Activated CD4-positive, CD25-positive, alpha-beta regulatory T cell (primary cell): ENCODE results near the gene IFNAR2.

Experiments used
- DNase-seq, 4 experiments: peaks; one replicate each; lab custom pipeline; 2025; lab: John Stamatoyannopoulos, UW

The IFNAR2 gene

DNA sequence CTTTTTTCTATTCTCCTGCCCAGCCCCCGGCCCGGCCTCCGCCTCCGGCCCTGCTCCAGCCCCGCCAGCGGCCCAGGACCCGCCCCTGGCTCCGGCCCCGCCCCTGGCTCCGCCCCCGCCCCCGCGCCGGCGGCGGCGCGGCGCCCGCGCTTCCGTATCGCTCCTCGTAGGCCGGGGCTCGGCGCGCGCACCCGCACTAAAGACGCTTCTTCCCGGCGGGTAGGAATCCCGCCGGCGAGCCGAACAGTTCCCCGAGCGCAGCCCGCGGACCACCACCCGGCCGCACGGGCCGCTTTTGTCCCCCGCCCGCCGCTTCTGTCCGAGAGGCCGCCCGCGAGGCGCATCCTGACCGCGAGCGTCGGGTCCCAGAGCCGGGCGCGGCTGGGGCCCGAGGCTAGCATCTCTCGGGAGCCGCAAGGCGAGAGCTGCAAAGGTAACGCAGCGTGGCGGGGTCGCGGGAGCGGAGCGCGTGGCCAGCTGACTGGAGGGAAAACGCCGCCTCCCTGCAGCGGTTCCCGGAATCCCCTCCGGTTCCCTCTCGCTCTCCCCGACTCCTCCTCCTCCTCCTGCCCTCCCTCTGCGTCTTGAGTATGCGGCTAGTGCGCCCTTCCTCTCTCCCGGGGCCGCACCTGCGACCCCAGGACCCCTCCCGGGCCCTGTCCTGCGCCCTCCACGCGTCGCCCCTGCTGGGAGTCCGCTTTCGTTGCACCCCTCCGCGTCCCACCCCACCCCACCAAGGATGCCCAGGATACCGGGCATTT, at the start of gene IFNAR2:
Gene IFNAR2 (plus strand): TSS at position 155 of the 761 bp plus-strand sequence. CDS start 11,985 bp downstream, outside the sequence.
- peak; percentile 38 to 63 (median 54) for DNase-seq

DNA sequence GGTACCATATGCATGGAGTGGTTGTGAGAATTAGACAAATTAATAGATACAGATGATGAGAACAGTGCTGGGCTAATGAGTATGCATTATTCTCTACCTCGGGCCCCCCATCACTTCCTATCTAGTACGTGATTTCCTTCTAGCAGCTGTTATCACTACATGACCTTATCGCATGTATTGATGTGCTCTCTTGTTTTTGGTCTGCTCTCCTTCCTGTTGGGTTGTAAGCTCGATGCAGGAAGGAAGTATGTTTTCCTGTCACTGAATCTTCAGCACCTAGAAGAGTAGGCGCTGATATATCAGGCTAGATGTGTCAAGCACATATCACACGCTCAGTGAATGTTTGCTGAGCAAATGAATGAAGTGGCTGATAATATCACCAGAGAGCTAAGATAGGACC, 43.9 kb upstream of the IFNAR2 start:
- peak in 1 of 4 experiments; percentile 8 for DNase-seq

DNA sequence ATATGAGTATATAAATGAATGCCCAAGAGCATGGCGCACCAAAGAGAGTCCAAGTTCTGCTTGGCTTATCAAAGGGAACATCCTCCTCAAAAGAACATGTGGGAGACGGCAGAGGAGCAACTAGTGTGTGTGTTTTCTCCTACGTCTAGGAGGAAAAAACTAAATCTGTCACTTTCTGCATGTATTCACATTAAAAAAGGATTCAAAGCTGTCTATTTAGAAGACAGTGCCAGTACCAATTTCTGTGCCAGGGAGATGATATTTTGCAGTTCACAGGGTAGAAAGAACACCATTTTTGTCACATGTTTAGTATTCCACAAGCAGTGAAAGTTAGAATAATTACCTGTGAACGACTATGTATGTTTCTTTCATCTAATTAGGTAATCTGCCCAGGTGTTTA, 42.5 kb upstream of the IFNAR2 start:
- DNase-seq: no peak

DNA sequence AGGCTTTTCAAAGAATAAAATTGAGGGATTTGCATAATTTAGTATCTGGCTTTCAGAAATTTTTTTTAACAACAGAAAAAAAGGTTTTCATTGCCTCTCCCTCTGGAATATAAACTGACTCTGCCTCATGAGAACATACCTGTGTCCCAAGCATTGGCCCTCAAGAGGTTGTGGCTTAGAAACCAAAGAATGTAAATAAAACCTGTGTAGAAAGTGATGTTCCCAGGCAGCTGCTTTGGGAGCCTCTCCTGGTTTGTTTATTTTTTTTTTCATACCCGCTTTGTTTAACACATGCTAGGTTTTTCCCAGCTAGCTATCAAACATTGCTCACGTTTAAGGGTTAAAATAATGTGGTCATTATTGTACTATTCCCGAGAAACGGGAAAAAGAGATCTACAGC, 40.5 kb upstream of the IFNAR2 start:
- no peak for DNase-seq

DNA sequence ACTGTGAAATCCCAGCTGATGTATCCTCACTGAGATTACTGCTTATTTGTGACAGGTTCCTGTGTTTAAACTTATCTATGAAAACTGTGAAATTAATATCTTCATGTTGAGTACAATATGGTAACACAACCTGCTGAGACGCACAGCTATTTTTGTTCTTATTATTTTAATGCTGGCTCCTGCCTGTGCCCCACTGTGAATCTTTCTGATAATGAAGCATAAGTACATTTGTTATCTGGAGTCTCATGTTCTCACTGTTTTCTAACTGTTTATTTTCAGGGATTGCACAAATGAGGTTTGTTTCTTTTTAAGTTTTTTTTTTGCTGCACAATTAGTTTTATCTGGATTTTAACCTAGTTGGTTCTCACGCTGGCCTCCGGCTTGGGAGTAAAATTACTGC, 39.9 kb upstream of the IFNAR2 start:
- no peak for DNase-seq

DNA sequence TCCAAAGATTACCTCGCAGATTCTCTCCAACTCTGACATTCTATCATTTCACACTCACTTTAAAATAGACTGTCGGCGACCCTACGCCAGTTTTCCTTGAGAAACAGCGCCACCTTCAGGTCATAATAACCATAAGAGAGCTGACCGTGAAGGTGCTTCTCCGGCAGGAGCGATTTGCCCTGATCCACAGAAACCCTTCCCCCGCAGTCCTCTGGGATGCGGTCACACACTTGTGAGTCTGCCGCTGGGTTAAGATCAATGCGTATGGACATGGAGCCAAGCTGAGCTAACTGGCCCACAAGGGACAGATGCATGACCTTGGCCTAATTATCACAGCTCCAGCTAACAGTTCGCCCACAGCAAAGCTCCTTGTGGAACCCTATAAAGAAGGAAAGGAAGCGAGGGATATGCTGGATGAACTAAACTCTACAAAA, 32.8 kb upstream of the IFNAR2 start:
- DNase-seq: peak in 3 of 4 experiments; percentile 10 to 32 (median 28)

DNA sequence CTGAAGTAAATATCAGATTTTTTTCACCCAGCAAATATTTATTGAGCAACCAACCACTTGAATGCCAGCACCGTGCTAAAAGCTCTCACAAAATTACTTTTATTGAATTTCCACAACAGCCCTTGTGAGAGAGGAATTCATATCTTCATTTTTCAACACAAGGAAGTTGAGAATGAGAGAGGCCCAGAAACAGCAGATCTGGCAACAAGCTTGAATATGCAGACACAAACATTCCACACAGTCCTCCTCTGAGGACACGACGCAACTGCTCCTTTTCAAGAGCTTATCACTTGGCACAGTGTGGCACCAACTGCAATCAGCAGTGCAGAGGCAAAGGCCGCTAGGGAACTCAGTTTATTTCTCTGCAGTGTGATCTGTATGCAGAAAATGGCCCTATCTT, 32.2 kb upstream of the IFNAR2 start:
- no peak for DNase-seq

DNA sequence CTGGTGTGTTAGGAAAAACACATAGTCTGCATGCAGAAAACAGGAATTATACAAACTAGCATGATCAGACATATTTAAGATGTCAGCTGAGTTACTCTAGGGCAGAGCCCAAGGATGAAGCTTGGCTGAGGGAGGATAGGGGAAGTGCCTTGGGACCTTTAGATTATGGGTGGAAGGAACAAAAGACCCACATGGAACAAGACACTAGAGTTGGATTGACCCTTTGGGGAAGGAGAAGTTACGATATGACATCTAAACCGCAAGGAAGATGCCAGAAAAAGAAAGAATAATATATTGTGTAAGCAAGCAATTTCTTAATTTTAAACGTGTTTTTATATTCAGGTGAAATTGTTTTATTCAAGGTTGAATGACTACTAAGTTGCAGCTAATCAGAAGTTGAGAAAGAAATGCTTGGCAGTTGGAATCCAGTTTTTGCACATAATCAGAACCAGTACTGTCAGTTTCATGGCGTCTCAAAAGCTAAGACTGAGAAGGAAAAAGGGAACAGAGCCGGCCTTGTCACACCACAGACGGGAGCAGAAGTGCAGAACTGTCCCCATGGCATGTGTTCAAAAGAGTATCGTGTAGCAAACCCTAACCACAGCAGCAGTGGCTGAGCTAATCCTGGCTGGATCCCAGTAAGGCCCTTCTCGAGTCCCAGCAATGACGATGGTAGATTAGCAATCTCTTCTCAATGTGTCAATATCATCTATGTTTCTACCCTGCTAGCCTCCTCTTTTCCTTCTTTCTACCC, 31.2 kb upstream of the IFNAR2 start:
- no peak for DNase-seq

DNA sequence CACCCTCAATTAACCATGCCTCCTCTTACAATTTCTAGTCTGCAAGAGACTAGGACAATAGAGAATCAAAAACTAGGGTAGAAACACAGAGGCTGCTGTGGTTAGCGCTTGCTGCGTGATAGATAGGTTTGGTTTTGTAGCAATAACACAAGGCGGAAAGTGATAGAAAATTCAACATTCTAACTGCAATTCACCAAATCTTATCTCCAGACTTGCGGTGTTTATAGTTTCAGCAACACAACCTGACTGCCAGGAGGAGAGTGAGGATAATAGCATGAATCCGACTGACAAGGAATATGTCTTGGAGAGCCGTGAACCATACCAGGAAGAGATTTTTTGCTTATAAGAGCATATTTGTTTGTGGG, 30.7 kb upstream of the IFNAR2 start:
- no peak for DNase-seq

DNA sequence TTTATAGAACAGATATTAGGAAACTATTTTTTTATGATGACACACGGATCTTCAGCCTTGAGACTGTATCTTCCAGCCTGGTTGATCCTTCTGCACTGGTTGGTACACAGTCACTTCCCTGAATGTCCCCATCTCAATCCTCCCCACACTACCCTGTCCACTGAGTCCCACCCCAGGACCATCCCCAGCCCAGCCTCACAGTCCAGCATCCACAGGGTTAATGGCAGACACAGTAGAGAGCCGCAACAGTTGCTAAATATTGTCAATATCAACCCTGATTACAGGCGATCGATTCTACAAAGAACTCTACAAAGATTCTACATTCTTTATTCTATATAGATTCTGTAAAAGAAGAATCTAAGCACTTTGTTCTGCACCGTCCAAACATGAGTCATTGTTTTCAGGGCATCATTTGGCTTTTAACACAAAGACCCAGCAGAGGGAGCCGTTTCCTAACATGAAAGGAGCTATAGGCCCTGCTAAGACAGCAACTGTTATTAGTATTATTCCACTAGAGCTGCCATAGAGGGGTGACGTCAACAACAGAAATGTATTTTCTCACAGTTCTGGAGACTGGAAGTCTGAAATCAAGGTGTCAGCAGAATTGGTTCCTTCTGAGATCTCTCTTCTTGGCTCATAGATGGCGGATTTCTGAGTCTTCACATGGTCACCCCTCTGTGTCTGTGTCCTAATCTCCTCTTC, 30.1 kb upstream of the IFNAR2 start:
- peak; percentile 48 to 67 (median 60) for DNase-seq

DNA sequence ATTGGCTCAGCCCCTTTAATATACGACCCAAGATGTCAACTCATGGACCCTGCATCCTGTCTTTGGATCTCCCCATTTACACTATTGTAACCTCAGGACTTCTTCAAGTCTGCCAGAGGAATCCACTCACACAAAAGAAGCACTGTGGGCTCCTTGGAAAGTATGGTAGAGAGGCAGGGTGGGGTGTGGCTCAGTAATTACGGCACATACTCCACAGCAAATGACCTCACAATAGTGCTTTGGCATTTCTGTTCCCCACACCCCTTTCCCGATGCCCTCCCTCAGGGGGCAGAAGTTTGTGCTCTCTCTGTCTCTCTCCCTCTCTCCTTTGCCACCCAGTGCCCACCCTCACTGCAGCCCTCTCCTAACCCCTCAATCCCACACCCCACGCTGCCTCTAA, 27.8 kb upstream of the IFNAR2 start:
- DNase-seq: no peak

DNA sequence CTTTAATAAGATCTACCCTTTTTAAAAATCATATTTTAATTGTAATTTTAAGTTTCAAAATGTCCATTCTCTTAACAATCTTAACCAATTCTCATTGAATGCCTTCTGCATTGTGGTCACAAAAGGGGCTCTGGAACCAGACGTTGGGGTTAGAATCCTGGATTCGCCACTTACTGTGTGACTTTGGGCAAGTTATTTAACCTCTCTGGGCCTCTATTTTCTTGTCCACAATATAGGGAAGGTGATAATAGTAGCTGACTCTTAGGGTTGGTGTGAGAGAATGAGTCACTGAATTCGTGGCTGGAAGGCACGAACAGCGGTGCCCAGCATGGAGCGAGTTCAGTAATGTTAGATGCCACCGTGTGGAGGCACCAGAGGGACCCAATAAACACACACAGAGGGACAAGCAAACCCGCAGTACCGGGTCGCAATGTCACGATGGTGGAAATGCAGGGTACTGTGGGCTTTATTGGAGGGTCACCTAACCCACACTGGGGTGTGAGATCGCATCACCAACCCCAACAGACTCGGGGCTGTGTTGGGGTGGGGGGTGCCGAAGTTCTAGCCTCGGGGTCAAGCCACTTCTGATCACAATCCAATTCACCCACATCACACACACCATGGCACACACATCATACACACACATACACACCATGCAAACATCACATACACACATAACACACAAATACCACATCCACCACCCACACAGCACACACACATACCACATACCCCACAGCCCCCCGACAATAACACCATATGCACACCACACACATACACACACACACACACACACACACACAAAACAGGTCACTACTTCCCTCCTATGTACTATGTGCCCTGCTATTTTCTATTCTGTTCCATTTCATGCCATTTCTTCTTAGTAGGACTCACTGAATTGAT, 27.0 kb upstream of the IFNAR2 start:
- no peak for DNase-seq

DNA sequence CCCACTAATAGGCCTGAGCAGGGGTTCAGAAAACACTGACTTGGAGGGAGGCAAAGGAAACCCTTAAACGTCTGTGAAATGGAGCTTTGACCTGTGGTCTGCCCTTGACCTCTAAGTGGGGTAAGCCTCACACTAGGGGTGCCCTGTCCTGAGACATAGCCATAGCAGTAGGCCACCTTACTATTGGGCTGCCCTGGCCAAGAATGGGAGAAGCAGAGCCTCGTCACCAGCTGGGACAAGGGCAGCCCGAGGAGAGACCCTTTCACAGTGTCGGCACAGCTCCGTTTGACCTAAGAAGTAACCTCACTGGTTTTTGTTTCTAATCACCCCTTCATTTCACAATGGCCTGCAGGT, 26.4 kb upstream of the IFNAR2 start:
- DNase-seq: no peak

DNA sequence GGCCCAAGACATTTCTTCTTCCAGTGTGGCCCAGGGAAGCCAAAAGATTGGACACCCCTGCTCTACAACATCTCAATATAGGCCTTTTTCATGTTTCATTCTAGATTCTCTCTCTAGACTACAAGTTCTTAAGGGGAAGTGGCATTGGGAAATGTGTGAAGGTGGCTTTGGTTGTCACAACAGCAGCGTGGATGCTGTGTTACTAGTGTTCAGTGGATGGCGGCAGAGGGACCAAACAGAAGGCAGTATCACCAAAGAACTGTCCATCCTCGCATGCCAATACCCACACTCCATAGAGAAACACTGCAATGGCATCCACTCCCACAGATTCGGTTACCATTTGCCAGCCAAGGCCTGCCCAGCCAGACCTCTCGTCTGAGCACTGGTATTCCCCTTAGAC, 24.3 kb upstream of the IFNAR2 start:
- no peak for DNase-seq

DNA sequence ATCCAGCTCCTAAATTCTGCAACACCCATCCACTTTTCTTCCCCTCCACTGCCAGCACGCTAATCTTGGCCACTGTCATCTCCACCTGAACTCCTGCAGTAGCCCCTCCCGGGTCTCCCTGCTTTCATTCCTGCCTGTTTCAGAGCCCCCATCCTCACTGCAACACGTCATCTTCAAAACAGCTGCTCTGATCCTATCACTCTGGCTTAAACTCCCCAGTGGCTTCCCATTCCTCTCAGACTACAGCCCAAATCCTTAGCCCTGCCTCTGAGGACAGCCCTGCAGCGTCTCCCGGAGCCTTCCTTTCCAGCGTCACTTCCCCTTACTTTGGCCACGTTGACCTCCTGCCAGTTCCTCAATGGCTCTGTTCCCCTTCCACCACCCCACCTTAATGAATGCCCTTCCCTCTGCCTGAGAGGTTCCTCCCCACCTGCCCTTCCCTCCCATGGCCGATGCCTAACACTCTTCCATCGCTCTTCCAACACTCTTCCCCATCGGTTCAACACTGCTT, 22.9 kb upstream of the IFNAR2 start:
- no peak for DNase-seq

DNA sequence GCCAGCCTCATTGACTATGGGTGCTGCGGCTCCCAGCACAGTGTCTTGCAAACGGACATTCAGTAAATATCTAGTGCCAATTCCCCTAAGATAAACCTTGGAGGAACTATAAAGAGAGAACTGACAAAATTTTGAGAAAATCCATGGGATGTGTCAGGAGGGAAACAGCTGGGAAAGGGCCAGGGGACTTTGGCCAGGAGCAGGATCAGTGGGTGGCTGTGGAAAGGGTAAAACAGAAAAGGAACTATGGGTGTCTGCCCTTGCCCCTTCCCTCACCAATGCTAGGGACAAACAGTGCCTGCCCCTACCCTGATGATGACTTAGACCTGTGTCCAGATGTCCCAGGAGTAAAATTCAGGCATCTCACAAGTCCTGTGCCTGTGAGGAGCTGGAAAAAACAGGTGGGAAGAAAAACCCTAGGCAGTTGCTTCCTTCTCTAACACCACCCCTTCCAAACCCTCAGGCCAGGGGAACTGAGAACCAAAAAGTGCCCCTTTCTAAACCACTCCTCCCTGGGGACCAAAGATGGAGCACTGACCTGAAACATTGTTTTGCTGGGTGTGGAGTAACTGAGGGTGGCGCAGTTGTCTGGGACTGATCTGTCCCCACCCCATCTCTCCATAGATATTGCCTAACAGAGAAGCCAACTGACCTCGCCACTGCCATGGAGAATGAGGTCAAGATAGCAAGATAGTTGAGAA, 22.1 kb upstream of the IFNAR2 start:
- no peak for DNase-seq

DNA sequence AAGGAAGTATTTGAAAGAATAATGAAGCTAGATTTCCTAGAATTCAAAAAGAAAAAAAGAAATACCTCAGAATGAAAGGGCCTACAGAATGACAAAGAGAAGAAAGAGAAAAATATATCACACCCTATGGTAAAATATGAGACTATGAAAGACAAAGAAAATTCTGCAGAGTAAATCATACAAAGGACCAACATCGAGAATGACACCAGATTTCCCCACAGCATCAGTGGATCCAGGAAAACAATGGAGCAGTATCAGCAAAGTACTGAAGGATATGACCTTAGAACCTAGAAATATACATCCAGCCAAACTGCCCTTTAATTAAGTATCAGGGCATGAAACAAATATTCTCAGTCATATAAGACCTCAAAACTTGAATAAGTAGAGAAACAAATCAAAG, 21.2 kb upstream of the IFNAR2 start:
- DNase-seq: no peak

DNA sequence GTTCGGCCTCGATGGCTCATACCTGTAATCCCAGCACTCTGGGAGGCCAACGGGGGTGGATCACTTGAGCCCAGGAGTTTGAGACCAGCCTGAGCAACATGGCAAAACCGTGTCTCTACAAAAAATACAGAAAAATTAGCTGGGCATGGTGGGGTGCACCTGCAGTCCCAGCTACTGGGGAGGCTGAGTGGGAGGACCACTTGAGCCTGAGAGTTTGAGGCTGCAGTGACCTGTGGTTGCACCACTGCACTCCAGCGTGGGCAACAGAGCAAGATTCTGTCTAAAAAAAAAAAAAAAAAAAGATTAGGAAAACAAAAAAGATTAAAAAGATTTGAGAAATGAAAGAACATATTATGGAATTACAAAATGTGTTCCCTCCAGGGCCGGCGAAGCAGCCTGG, 18.4 kb upstream of the IFNAR2 start:
- no peak for DNase-seq

DNA sequence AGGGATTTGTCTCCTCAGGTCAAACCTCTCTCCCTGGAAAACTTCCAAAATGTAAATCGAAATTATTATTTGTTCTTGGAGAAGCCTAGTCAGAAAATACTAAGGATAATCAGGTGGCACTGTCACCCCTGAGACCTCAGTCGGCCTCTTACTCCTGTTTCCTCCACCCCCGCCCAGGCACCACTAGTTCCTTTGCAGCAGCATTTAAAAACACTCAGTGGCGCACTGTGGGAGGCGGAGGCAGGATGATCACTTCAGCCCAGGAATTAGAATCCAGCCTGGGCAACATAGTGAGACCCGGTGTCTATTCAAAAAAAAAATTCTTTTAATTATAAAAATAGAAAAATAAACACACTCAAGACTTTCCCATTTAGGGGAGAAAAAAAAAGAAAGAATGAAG, 18.0 kb upstream of the IFNAR2 start:
- DNase-seq: no peak

DNA sequence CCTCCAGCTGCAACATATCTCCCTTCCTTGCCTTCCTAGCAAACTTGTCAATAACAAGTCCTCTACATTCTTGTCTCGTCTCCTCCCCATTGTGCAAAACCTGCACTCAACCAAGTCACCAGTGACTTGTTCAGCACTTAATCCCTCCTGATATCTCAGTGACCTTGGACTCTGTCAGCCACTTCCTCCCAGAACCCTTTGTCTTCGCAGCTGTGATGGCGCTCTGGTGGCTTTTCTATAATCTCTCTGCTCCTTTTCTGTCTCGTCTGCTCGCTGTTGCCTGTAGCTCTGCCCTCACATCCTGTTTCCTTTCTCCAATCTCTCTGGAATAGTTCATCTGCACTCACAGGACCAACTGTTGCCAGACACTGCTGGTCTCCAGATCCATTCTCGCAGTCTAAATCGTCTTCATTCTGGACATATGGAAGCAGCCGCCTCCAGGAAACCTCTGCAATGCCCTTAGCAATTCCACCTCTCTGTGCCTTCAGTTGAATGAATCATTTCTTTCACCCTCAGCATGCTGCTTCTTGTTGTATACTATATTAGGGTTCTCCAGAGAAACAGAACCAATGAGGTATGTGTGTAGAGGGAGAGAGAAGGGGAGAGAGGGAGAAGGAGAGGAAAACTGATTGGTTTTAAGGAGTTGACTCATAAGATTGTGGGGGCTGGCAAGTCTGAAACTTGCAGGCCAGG, 17.4 kb upstream of the IFNAR2 start:
- no peak for DNase-seq
